ENCODE measurements around the gene PLIN1.

PLIN1 gene

DNA sequence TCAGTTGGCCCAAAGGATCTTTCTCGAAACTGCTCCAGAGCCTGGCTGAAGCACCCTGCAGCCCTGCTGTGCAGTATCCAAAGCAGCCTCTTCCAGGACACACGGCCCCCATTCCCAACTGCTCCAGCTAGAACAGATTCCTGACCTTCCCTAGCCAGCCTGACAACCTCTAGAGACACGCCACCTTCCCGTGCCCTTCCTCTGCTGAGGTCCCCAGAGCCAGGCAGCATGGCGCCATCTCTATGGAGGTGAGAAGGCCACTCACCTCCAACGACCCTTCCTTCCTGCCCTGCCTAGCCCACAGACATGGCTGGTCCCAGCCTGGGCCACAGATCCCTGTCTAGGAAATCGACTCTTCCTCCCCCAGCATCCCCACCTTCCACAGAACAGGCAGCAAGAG lies 27.0 kb downstream of the PLIN1 start:
- DNase-seq = no peak

DNA sequence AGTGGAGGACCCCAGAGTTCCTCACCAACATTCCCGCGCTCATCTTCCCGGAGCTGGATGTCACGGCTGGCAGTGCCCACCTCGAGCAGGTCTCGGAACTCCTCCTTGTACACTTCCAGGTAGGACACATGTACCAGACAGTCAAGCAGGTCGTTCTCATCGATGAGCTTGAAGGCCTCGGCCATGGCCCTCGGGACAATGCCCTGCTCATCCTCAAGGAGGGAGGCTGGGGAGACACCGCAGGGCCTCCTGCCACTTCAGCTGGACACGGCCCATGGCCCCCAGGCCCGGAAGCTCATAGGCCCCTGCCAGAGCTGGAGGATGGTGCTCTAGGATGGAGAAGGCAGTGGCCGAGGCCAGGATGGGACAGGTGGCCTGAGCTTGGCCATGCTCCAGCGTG lies 29.5 kb downstream of the PLIN1 start:
- no peak for DNase-seq

DNA sequence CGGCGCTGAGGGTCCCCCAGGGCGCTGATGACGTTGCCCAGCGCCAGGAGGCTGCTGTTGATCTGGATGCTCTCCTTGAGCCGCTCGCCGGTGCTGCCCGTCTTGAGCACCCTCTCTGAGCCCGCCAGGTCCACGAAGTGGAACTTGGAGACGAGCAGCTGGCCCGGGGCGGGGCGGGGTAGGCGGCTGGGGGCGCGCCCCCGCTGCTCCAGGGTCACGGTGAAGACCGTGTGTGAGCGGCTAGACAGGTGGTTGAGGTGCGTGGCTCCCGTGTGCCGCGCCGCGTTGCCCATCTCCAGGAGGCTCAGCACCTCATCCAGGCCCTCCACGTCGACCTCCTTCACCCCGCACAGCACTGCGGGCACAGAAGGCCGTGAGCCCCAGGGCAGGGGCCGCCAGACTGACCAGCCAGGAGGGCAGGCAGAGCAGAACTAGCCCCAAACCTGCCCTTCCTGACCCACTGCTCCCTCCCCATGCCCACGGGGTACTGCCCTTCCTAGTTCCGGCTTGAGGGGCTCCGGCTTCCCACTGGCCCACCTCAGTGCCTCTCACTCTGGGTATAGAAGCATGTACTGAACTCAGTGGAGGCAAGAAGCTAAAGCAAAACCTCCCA lies 30.0 kb downstream of the PLIN1 start:
- no peak for DNase-seq

DNA sequence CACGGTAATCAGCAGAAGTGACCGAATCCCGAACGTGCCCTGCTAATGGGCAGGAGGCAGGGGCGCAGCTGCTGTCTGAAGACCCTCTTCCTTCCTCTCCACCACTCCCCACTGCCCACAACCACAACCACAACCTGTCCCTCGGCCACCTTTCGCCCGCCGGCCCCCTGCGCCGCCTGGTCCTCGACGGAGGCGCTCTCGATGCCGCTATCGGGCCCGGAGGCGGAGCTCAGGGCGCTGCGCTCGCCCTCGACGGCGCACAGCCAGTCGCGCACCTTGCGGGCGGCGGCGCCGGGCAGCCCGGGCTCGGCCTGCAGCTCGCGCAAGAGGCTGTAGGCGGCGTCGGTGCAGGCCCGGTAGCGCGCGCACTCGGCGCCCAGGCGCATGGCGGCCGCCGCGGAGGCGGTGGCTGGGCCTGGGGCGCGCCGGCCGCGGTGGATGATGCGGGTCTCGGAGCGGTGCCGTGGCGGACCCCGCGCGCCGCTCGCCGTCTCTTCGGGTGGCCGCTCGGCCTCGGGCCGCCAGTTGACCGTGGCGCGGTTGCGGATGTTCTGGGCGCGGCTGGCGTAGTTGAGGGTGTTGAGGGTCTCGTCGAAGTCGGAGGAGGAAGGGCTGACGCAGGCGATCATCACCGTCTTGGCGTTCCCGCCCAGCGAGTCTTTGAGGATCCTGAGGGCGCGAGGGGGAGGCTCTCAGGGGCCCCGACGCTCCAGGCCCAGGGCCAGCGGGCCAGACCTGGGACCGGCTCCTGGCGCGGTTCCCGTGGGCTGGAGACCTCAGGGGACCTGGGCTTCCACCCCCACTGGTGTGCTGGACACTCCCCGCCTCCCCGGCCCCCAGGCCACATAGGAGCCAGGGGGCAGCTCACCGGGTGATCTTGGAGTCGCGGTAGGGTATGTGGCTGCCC lies 30.8 kb downstream of the PLIN1 start:
- no peak for DNase-seq

DNA sequence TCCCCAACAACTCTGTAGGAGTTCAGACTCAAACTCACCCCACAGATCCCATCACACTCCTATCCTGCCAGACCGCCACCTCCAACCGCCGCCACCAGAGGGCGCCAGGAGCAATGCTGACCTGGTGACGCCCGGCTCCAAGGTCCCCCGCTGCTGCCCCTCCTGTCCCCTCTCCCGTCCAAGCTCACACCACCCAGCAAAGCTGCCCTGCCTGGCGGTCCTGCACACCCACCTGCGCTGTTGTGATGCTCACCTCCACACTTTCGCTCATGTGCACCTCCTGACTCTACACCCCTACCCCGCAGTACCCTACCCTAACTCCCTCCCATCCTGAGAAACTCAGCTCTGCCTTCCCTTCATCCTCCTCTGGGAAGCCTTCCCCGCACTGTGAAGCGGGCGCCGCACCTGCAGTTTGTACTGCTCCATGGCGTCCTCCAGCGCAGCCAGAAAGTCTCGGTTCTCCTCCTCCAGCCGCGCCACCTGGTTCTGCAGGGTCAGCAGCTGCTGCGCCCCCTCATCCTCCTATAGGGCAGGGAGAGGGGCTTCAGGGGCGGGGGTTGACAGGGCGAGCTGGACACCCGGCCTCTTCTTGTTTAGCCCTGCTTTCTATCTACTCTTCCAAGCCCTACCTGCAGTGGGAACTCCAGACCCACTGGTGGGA lies 31.8 kb downstream of the PLIN1 start:
- peak; percentile 74 for DNase-seq

DNA sequence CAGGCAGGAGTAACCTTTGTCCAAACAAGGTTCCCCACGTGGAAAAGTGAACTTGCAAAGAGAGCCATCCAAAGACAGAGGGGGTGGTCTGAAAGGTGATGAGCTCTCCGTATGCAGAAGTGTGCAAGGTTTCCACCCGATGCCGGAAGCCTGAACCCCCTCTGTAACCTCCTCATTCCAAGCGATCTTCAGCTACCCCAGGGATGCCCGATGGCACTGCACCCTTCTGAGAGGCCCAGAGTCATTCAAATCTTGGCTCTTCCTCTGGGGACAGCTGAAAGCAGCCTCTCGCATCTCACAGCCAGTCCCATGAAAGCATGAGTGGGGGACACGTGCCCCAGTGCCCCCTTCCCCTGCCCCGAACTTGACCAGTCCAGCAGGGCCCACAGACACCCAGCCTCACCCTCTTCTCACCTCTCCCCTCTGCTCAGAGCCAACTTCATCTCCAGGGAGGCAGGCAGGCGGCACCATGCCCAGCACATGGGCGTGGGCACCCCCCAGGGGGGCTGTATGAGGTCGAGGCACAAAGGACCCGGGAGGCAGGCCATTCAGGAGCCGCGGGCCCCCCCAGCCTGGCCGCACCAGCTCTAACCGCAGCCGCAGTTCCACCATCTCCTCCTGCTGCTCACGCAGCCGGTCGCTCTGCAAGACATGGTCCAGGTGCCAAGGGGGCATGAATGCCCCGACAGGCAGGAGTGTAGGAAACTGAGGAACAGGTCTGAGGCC lies 32.6 kb downstream of the PLIN1 start:
- DNase-seq = no peak

DNA sequence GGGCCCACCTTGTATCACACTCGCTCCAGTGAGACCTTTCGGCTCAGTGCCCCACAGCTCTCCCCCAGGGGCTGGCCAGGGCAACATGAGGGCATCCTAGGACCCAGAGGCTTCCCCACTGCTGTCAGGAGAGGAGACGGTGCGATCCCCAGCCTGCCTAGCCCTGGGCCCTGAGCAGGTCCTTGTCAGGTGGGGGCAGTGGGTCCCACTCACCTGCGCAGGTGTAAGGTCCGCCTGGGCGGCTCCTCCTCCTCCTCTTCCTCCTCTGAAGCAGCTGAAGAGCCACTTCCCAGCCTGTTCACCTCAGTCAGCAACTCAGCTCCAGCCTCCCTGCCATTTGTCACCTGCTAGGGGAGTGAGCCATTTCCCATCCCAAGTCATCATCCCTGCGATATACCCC lies 33.5 kb downstream of the PLIN1 start:
- DNase-seq = no peak

DNA sequence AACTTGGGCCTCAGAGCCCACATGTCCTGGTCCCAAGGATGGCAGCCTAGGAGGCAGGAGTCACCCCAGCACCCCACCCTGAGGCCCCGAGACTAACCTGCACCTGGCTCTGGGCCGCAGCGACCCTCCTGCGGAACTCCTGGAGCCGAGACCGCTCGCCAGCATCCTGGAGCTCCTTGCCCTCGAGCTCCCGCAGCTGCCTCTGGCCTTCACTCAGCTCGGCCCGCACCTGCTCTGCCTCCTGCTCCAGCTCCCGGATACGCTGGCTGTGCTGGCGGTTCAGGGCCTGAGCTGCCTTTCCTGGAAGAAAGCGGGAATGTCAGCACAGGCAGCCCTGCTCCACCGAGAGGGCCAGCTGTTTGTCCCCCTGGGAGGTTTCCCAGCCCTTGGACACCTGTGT lies 37.1 kb downstream of the PLIN1 start:
- DNase-seq = peak; percentile 29

DNA sequence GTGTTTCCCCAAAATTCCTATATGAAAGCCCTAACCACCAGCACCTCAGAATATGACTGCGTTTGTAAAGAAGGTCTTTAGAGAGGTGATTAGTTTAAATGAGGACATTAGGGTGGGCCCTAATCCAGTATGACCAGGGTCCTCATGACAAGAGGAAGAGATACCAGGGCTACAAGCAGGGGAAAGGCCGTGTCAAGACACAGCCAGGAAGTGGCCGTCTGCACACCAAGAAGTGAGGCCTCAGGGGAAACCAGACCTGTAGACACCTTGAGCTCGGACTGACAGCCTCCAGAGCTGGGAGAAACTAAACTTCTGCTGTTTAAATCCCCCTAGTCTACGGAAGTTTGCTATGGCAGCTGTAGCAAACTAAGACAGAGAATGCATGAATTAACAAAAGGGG lies 38.1 kb downstream of the PLIN1 start:
- no peak for DNase-seq

DNA sequence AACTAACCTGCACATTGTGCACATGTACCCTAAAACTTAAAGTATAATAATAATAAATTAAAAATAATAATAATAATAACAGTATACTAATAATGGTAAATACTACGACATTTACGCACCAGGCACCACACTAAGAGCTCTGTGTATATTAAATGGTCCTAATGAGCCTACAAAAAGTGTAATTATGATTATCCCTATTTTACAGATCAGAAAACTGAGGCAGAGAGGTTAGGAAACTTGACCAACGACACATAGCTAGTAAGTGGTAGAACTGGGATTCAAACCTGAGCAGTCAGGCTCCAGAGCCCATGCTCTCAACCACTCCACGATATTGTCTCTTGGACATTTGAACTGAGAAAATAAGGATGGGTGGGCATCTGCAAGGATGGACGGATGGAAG lies 38.9 kb downstream of the PLIN1 start:
- DNase-seq = no peak

DNA sequence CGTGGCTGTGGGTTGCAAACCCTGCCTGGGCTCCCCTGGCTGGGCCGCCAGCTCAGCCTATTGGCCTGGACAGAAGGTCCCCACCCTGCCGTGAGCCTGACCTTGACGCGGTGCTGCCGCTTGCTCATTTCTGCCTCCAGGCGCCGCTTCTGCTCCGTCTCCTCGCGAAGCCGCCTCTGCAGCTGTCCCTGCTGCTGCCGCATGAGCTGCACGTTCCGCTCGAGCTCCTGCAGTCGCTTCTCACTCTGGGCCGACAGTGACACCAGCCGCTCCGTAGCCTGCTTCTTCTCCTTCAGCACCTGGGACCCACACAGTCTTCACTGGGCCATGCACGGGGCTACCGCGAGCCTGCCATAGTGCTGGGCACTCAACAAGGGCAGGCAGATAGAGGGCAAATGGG lies 45.6 kb downstream of the PLIN1 start:
- DNase-seq = no peak

DNA sequence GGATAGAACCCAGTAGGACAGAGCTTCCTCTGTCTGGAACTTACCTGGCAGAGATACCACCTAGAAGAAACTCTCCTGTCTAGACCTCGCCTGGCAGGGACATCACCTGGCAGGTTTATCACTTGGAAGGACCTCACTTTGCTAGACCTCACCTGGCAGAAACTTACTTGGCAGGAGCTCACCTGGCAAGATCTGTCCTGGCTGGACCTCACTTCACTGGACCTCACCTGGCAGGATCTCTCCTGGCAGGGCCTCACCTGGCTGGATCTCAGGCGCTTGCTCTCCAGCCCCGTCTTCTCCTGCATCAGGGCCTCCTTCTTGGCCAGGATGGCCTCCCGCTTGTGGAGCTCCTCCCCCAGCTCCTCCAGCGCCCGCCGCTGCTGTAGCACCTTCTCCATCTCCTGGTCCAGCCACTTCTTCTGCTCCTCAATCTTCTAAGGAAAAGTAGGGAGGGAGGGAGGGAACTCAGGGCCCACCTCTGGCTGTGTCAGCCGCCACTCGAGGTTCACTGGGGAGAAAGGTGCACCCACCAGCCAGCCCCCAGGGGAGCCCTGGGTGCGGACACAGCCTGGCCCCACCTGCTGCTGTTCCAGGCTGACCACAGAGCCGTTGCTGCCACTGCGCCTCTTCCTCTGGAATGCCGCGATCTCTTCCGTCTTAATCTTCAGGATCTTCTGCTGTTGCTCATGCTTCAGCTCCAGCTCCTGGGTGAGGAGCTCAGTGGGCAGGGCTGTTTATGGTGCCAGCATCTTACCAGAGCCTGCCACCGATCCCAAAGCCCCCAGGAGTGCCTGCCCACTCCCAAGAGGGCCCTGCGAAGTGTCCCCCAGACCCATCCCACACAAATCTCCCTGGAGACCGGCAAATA lies 46.4 kb downstream of the PLIN1 start:
- DNase-seq = no peak

DNA sequence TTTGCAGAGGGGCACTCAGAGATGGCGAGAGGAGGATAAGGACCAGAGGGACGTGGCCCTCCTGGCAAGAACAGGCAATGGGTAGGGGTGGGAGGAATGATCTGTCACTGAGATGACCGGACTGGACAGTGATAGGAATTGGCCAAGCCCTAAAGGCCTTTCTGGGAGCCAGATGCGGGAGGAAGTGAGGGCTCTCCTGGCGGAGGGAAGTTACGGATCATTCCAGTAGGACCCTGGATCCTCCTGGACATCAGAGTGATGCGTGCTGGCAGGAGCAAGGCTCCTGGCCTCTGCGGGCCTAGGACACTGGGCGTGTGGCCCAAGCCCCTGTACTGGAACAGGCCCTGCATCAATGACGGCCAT lies 47.3 kb downstream of the PLIN1 start:
- no peak for DNase-seq

DNA sequence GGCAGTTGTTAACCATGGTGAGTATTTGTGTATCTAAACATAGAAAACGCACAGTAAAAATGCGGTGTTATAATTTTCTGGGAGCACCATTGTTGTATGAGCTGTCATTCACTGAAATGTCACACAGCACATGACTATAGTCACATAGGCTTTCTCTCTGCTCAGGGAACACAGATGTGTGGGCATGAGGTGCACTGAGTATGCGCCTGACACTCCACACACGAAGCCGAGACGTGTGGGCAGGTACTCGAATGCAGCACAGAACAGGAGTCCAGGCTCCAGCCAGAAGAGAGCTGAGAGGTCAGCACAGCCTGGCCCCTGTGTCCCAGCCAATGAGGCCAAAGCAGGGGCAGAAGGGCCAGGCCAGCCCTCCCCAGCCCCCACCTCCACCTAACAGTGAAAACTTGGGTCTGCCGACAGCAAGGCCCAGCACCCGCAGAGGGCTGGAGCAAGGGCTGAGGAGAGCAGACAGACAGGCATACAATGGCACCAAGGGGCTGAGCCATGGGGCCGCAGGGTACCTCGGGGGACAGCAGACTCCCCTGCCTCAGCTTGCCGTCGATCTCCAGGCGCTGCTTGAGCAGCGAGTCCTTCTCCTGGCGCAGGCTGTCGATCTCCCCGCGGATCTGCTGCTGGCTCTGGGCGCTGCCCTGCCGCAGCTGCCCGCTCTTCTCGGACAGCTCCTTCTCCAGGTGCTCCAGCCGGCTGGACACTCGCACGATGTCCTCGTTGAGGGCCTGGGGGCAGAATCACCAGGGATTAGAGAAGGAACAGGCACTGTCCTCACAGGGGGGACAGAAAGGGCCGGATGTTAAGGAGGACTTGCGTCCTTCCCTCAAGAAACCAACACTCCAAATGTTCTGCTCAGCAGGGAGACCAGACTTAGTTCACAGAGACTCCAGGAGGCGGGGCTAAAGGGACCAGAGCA lies 47.9 kb downstream of the PLIN1 start:
- DNase-seq = no peak

DNA sequence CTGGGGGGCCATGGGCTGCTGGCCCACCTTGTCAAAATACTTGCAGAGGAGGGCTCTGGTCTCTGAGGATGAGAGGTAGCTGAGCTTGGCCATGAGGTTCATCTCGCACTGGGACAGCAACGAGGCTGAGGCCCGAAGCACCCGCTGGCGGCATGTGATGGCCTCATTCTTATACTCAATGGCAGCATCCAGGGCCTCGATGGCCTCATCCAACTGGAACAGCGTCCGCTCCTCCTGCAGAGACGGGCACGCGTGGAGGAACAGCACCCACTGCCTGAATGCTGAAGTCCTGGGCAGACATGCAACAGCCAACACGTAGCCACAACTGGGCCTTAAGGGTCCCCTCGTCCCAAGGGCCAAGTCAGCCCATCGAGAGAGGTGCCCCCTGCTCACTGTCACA lies 48.9 kb downstream of the PLIN1 start:
- DNase-seq = no peak

DNA sequence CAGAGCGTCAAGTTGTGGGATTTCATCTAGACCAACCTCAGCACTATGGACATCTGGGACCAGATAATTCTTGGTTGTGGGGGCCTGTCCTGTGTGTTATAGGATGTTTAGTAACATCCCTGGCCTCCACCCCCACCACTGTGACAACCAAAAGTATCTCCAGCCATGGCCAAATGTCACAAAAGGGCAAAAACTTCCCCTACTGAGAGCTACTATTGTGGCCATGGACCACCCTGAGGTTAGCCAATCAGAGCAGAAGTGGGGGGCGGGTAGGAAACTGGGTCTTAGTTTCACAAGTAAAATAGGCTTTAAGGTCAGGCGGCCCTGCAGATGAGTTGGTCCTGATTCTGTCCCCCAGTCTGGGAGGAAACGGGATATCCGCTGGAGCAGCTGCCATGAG lies 49.3 kb downstream of the PLIN1 start:
- no peak for DNase-seq

DNA sequence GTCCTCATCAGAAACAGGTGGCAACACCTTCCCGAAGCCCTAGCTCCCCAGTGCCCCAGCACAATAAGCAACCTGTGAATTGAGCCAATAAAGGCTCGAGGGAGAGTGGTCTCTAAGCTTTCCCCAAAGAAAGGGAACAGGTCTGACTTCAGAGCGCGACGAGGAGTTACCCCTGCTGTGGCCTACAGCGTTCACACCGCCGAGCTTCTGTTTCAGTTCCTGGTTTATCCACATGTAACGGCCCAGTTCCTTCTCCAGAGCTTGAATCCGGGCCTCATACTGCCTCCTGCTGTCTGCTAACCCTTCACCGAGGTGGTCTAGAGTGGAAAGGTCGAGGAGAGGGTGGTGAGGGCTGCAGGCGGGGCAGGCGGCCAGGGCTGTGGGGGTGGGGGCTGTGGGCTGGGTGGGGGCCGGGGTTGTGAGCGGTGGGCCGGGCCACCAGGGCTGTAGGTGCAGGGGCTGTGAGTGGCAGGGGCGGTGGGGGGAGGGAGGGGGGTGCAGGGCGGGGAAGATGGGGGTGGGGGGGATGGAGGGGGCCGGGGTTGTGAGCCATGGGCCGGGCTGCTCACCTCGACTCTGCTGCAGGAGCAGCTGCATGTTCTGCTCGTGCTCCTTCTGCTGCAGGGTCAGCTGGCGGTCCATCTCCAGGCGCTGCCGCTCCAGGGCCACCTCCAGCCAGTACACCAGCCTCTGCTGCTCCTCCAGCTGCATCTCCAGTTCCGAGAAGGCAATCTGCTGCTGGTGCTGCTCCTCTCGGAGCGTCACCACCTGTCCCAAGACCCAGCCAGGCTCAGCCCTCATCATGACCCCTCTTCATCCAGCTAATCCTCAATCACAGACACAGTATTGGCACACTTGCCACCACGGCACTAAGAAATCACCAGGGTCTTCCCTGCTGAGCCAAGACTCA lies 50.1 kb downstream of the PLIN1 start:
- DNase-seq = no peak

DNA sequence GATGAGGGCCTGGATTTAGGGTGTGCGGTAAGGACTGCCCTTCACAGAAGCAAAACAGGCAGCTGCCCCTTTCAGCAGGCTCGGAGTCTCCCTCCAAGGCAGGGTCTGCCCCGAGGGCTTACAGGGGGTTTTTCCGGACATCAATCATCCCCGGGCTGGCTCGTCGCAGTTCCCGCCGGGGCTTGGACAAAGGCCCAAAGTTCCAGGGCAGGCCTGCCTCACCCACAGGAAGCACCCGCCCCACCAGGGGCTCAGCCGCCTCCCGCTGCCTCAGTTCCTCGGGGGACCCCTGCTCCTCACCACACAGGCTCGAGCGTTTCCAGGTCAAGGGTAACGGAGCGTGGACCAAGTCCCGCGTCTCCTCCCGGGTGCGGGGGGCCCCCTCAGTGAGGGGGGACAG lies 50.9 kb downstream of the PLIN1 start:
- no peak for DNase-seq

DNA sequence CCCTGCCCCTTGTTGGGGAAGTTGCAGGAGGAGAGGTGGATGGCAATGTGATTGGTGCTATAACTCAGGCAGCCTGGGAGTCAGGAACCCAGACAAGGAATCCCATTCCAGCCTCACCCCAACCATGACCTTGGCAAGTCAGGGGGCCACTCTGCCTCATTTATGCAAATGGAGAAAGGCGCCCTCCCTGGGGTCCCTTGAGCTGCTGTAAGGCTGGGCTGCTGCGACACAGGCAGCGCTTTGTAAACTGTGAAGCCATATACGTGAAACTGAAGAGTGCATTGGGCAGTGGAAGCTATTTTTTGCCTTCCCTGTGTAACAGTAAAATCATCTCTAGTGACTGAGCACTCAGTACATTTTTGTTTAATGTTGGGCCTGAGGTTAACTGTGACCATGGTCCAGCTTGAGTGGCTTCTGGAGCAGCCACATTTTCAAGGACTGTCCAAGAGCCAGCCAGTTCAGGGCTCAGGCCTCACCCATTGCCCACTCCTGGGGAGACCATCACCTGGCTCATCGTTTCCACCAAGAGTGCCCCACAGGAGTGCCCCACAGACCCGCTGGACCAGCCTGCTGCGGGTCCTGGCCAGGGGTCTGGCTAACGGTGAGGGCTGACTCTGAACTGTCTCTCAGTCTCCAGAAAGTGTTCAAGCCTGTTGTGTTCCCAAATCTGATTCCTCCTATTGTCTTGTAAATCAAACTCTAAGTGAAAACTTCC lies 51.8 kb downstream of the PLIN1 start:
- no peak for DNase-seq

DNA sequence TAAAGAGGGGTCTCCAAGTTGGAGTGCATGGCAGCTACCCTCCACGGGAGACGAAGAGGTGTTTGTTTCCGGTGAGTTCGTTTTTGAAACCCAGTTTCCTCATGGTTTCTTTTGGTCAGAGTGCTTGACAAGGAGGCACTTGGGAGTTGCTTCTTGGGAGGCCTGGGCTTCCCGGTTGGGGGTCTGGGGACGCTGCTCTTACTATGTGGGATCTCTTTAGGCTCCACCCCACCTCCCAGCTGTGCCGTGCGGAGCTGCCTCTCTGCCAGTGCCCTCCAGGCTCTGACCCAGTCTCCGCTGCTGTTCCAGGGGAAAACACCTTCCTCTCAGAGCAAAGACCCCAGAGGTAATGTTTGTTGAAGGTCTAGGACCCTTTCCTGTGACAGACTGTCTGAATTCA lies 53.5 kb downstream of the PLIN1 start:
- DNase-seq = no peak
